HepG2 (cell line): Measurements from ENCODE around the gene FGF14. TPM values are rescaled to one million over a fixed set of nuclear protein-coding genes. Genes with fewer than 3 reads are reported as not detected.

Source experiments
- ATAC-seq: fragments of 200-7000 bp; cut with Tn5 transposase; 3 replicates; pipeline ENCODE4 v1.9.1; 2020; ENCODE audit warnings: mild to moderate bottlenecking, moderate library complexity
- BruUV-seq: library from RNA; stranded (reverse); fragments of 400-500 nt; replicated peaks from 2 replicates; lab custom pipeline; 2021; lab: Mats Ljungman, UMichigan
- CTCF ChIA-PET: fragments of 300-600 bp; formaldehyde crosslinking; extraction: SDS; loops from one replicate; lab custom pipeline; 2021; ENCODE audit warnings: low total read pairs, inconsistent platforms, low intra/inter-chr PET ratio; lab: Yijun Ruan, JAX
- POLR2A ChIA-PET: fragments of 350-600 bp; sonication (Branson Sonifier 250); formaldehyde crosslinking; loops from one replicate; lab custom pipeline; 2020; ENCODE audit warnings: antibody characterized with exemption, inconsistent platforms; lab: Yijun Ruan, JAX
- DNase-seq: peaks from one replicate; pipeline ENCODE4 v3.0.0-alpha.2; 2015; ENCODE audit warnings: low spot score
- FAIRE-seq: peaks from 3 replicates; lab custom pipeline; 2011; peaks lifted over from hg19 to GRCh38; lab: Jason Lieb, UNC
- H2AFZ ChIP-seq: one replicate; pipeline ENCODE4 v1.6.1; 2011; ENCODE audit warnings: low read length, inconsistent platforms
- H3K27ac ChIP-seq: fragments of 300-600 bp; 3 replicates; pipeline ENCODE4 v1.8.0; 2011; ENCODE audit warnings: mixed run types, mild to moderate bottlenecking, mixed read lengths, low read length, inconsistent platforms; ENCODE audit not compliant: insufficient read depth; ENCODE audit errors: extremely low read length
- H3K27me3 ChIP-seq, 2 experiments: fragments of 200-600 bp in 1 of 2; 2 replicates in 1 of 2; 3 replicates in 1 of 2; pipeline versions ENCODE4 v1.6.0 to v1.8.0; 2011; ENCODE audit warnings: low read length in 2 of 2, mild to moderate bottlenecking in 2 of 2, moderate library complexity in 2 of 2, inconsistent platforms in 1 of 2; ENCODE audit not compliant: insufficient read depth in 2 of 2, control insufficient read depth in 1 of 2
- H3K36me3 ChIP-seq, 2 experiments: fragments of 200-600 bp in 1 of 2; replicated peaks in 1 of 2; 2 replicates in 1 of 2; 3 replicates in 1 of 2; pipeline versions ENCODE4 v1.5.1 to v1.8.0; 2011; ENCODE audit warnings: low read length in 2 of 2, inconsistent platforms in 1 of 2; ENCODE audit not compliant: insufficient read depth in 2 of 2, control insufficient read depth in 1 of 2
- H3K4me1 ChIP-seq: 2 replicates; pipeline ENCODE4 v1.5.1; 2012; ENCODE audit warnings: low read length, inconsistent platforms; ENCODE audit not compliant: insufficient read depth
- H3K4me2 ChIP-seq: 2 replicates; pipeline ENCODE4 v1.6.0; 2011; ENCODE audit warnings: low read depth, low read length, inconsistent platforms
- H3K4me3 ChIP-seq, 3 experiments: fragments of 200-600 bp in 1 of 3; sonication (generic), shearing (Covaris generic) in 1 of 3; replicated peaks in 1 of 3; 2 replicates each; pipeline ENCODE4 v1.5.1; 2011 to 2016; ENCODE audit warnings: low read length in 3 of 3, inconsistent platforms in 2 of 3, low read depth in 2 of 3, mild to moderate bottlenecking in 2 of 3, control low read depth in 1 of 3, mixed read lengths in 1 of 3; ENCODE audit not compliant: insufficient read depth in 1 of 3
- H3K79me2 ChIP-seq: one replicate; pipeline ENCODE4 v1.6.1; 2011; ENCODE audit warnings: low read length, inconsistent platforms; ENCODE audit not compliant: insufficient read depth
- H3K9ac ChIP-seq: 2 replicates; pipeline ENCODE4 v1.6.0; 2011; ENCODE audit warnings: mild to moderate bottlenecking, low read depth, low read length, inconsistent platforms; ENCODE audit not compliant: insufficient read depth
- H3K9me3 ChIP-seq: 2 replicates; pipeline ENCODE4 v1.5.1; 2012; ENCODE audit warnings: mild to moderate bottlenecking, low read length
- H4K20me1 ChIP-seq: 2 replicates; pipeline ENCODE4 v1.6.0; 2011; ENCODE audit warnings: inconsistent platforms, mild to moderate bottlenecking, low read length, moderate library complexity; ENCODE audit not compliant: insufficient read depth
- BCL6 ChIP-seq: IDR thresholded peaks from 2 replicates; pipeline ENCODE4 v1.6.1; 2016; ENCODE audit warnings: missing genetic modification reagents, missing compliant biosample characterization
- CHCHD3 ChIP-seq: sonication (generic); formaldehyde crosslinking; IDR thresholded peaks from 2 replicates; pipeline ENCODE4 v1.8.0; 2022; ENCODE audit warnings: mild to moderate bottlenecking, missing genetic modification reagents, moderate library complexity
- DNMT1 ChIP-seq: sonication (generic); formaldehyde crosslinking; IDR thresholded peaks from 2 replicates; pipeline ENCODE4 v1.5.1; 2020; ENCODE audit warnings: mild to moderate bottlenecking, missing genetic modification reagents
- FOXO1 ChIP-seq: sonication (generic); formaldehyde crosslinking; IDR thresholded peaks from 2 replicates; pipeline ENCODE4 v1.4.0; 2020; ENCODE audit warnings: missing genetic modification reagents
- GLI4 ChIP-seq: sonication (generic); formaldehyde crosslinking; IDR thresholded peaks from 2 replicates; pipeline ENCODE4 v1.5.1; 2020; ENCODE audit warnings: missing genetic modification reagents, mild to moderate bottlenecking, moderate library complexity, borderline replicate concordance
- NFIB ChIP-seq: sonication (generic); formaldehyde crosslinking; IDR thresholded peaks from 2 replicates; pipeline ENCODE4 v1.9.0; 2021; ENCODE audit warnings: missing genetic modification reagents, mild to moderate bottlenecking, borderline replicate concordance
- SIX4 ChIP-seq: sonication (generic); formaldehyde crosslinking; IDR thresholded peaks from 2 replicates; pipeline ENCODE4 v1.4.0; 2020; ENCODE audit warnings: missing genetic modification reagents
- ZFY ChIP-seq: sonication (generic); formaldehyde crosslinking; IDR thresholded peaks from 2 replicates; pipeline ENCODE4 v1.4.0; 2020; ENCODE audit warnings: missing genetic modification reagents
- ZNF260 ChIP-seq: sonication (generic); formaldehyde crosslinking; IDR thresholded peaks from 2 replicates; pipeline ENCODE4 v1.4.0; 2020; ENCODE audit warnings: missing genetic modification reagents, low read depth, mild to moderate bottlenecking, borderline replicate concordance
- ZNF570 ChIP-seq: sonication (generic); formaldehyde crosslinking; IDR thresholded peaks from 2 replicates; pipeline ENCODE4 v1.4.0; 2020; ENCODE audit warnings: mild to moderate bottlenecking, missing genetic modification reagents, borderline replicate concordance
- WGBS: methylation state at CpG from one replicate; pipeline ENCODE4 v1.1.6; 2017; ENCODE audit warnings: low lambda C conversion rate; 5-methylcytosine and 5-hydroxymethylcytosine counted together
- in situ Hi-C: cut with HindIII; loops from 2 replicates; pipeline ENCODE4 v1.10.0; 2017; ENCODE audit warnings: low pct_unique_long_range_greater_than_20kb; ENCODE audit not compliant: extremely low pct_ligation_motif_present
- intact Hi-C: fragments of 100-400 bp; cut with micrococcal nuclease; formaldehyde crosslinking; loops from one replicate; pipeline ENCODE4 v1.10.0; 2022; ENCODE audit not compliant: unreplicated experiment
- polyA plus RNA-seq, 8 experiments: library from polyadenylated mRNA; depleted of rRNA in 3 of 8; stranded (reverse) in 7 of 8; unstranded in 1 of 8; fragments of >200 nt; fragmentation: Illumina TruSeq in 4 of 8; extraction: Trizol in 4 of 8; gene quantifications; 2 replicates each; pipeline versions ENCODE4 v1.2.1 to v1.2.3, GENCODE V29; 2011 to 2016; ENCODE audit warnings: low read depth in 4 of 8, missing spikeins in 1 of 8, mixed read lengths in 1 of 8; ENCODE audit not compliant: insufficient read depth in 1 of 8
- total RNA-seq, 5 experiments: library from RNA; depleted of rRNA; stranded (reverse); fragments of >200 nt; fragmentation: Illumina TruSeq; extraction: Trizol; gene quantifications; 2 replicates each; pipeline ENCODE4 v1.2.3, GENCODE V29; 2016; ENCODE audit warnings: low read depth in 1 of 5

The FGF14 gene
- total and polyA plus RNA-seq, 2 of the 13 experiments (the other 11 are each of a cell fraction or from before 2014, with no cell fraction given) = not detected

DNA sequence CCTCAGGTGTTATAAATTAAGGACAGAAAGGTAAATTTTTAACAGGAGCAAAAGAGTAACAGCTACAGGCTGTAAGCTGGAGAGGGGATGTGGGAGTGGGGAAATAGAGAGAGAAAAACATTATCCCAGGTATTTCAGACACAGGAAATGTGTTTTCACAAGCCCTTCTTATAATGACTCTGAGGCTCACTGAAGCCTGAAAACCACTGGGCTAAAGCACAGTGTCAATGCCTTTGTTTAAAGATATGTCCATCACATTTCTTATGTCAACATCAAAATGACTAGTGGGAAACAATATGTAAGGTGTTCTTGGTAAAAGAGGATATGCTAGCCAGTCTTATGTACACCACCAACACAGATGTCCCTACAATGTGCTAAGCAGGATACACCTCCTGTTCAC is 365.9 kb downstream of the FGF14 start (continued):
- TF ChIP-seq NFIB (CRISPR knock-in tag) = no peak

- Histone ChIP-seq H3K4me2 (no peak overlapping the region), H3K9me3 (no peaks in the 10 kb centered on the region), H3K36me3 (no peaks in the 10 kb centered on the region), H4K20me1 (no peaks in the 10 kb centered on the region), H3K27ac (no peak overlapping the region), H3K27me3 (no peaks in the 10 kb centered on the region), H3K4me1 (no peaks in the 10 kb centered on the region), H3K9ac (no peak overlapping the region), H3K4me3 (no peak overlapping the region), H3K79me2 (no peaks in the 10 kb centered on the region), H2AFZ (no peak overlapping the region)
- BruUV-seq = no TSS peak
- in situ Hi-C loops = no loop called here
- ChIA-PET CTCF (no interaction called here), POLR2A (no interaction called here)
- no peak for FAIRE-seq
- ATAC-seq = no peak
- TF ChIP-seq ZFY (CRISPR knock-in tag) (no peak), DNMT1 (no peak), SIX4 (no peak), ZNF570 (CRISPR knock-in tag) (no peak), FOXO1 (CRISPR knock-in tag) (no peak), CHCHD3 (CRISPR knock-in tag) (no peak), ZNF260 (CRISPR knock-in tag) (no peak), GLI4 (no peak), BCL6 (CRISPR knock-in tag) (no peak)
- 11% methylated on average over 5 of the region's 5 CpGs for WGBS
- intact Hi-C loops = no loop called here
- no peak for DNase-seq
Observed at GRCh38 chr13:102033857-102034331, 368.0 kb downstream of the FGF14 start.
